BE2C (cell line): ENCODE measurements around the gene HSPB8.

ENCODE experiments used
- DNase-seq: peaks from one replicate; pipeline ENCODE4 v3.0.0-alpha.2; 2020
- H3K27me3 ChIP-seq: fragments of 250-450 bp; sonication (Bioruptor Pico); 2 replicates; pipeline ENCODE4 v1.5.1; 2020; ENCODE audit warnings: mild to moderate bottlenecking
- H3K36me3 ChIP-seq: fragments of 250-450 bp; sonication (Bioruptor Pico); 2 replicates; pipeline ENCODE4 v1.5.1; 2020; ENCODE audit warnings: mild to moderate bottlenecking
- H3K4me1 ChIP-seq: fragments of 250-450 bp; sonication (Bioruptor Pico); 2 replicates; pipeline ENCODE4 v1.5.1; 2020
- H3K4me3 ChIP-seq: 2 replicates; pipeline ENCODE4 v1.5.1; 2011; ENCODE audit warnings: low read depth, low read length
- H3K9me3 ChIP-seq: fragments of 250-450 bp; sonication (Bioruptor Pico); 2 replicates; pipeline ENCODE4 v1.5.1; 2020
- TF ChIP-seq, protein P1 (sequence below): IDR thresholded peaks from 2 replicates; pipeline ENCODE4 v1.5.1; 2012; ENCODE audit warnings: mild to moderate bottlenecking, low read depth, low read length

HSPB8 gene

DNA sequence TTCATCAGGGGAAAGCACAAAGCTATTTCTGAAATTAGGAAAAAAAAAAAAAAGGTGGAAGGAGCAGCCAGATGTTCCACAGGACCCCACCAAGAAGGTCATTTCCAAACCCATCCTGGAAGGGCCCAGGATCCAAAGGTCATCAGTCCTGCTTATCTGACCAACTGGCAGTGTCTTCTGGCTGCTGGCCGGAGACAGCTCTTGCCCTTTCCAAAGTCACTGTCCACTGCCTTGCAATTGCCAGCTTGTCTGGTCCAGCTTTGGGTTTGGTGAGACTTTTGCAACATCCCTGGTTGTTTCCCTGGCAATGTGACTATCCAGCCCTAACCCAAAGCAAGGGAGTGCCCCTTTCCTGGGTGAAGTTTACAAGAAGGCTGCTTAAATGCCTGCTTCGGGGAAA, 18.9 kb upstream of the HSPB8 start:
- Histone ChIP-seq H3K27me3 (no peaks in the 10 kb centered on the region), H3K36me3 (peaks cover 15% of the 10 kb centered on the region), H3K9me3 (no peaks in the 10 kb centered on the region), H3K4me1 (no peaks in the 10 kb centered on the region), H3K4me3 (no peak overlapping the region)
- TF ChIP-seq, protein P1, sequence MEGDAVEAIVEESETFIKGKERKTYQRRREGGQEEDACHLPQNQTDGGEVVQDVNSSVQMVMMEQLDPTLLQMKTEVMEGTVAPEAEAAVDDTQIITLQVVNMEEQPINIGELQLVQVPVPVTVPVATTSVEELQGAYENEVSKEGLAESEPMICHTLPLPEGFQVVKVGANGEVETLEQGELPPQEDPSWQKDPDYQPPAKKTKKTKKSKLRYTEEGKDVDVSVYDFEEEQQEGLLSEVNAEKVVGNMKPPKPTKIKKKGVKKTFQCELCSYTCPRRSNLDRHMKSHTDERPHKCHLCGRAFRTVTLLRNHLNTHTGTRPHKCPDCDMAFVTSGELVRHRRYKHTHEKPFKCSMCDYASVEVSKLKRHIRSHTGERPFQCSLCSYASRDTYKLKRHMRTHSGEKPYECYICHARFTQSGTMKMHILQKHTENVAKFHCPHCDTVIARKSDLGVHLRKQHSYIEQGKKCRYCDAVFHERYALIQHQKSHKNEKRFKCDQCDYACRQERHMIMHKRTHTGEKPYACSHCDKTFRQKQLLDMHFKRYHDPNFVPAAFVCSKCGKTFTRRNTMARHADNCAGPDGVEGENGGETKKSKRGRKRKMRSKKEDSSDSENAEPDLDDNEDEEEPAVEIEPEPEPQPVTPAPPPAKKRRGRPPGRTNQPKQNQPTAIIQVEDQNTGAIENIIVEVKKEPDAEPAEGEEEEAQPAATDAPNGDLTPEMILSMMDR, result no peak
- DNase-seq, result no peak

DNA sequence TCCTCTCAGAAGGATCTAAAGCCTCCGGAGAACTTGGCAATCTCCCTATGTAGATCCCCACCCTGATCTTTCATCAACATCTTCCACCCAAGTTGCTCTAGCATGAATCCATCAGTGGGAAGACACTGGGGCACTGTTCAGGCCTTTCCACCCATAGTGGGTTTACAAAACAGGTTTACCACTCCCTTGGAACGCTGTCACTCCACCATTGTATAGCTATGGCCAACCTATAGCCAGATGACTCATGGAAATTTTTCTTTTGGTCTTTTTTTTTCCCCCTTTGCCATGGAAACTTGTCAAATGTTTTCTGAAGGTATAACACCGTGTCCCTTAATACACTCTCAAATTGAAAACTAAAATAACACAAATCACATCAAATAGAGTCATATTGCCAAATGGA, 10.8 kb upstream of the HSPB8 start:
- Histone ChIP-seq H3K4me3 (no peak overlapping the region), H3K4me1 (no peaks in the 10 kb centered on the region), H3K27me3 (peaks cover 20% of the 10 kb centered on the region), H3K36me3 (no peaks in the 10 kb centered on the region), H3K9me3 (no peaks in the 10 kb centered on the region; the same call in 1 of the 2 replicates)
- TF ChIP-seq, protein P1, result no peak
- no peak for DNase-seq

- TF ChIP-seq, protein P1, result no peak
- no peak for DNase-seq
- H3K27me3 ChIP-seq, result peaks cover 20% of the 10 kb centered on the region
- no peaks in the 10 kb centered on the region; the same call in 1 of the 2 replicates for H3K9me3 ChIP-seq
- no peaks in the 10 kb centered on the region for H3K4me1 ChIP-seq
- H3K4me3 ChIP-seq, result no peak overlapping the region
- no peaks in the 10 kb centered on the region for H3K36me3 ChIP-seq
These were observed 10.0 kb upstream of the HSPB8 start for GRCh38 chr12:119168721-119169120.

DNA sequence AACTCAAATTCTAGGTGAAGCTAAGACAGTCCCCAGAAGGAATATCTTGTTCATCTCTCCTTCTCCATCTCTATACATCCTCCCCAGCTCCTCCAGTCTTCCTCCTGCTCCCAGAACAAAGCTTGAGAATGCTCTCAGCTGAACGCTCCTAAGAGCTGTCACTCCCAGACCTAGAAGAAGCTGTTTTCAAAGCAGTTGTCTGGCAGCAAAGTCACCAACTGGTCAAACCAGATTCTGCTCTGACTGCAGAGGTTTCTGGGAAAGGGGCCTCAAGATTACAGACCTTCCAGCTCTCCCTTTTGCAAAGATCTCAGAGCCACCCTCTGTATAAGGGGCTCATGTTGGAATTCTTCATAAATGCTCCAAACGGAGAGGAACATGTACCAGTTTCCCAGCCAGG, 9.6 kb upstream of the HSPB8 start:
- Histone ChIP-seq H3K36me3 (no peaks in the 10 kb centered on the region), H3K4me3 (no peak overlapping the region), H3K27me3 (peaks cover 20% of the 10 kb centered on the region), H3K9me3 (no peaks in the 10 kb centered on the region; the same call in 1 of the 2 replicates), H3K4me1 (no peaks in the 10 kb centered on the region)
- no peak for DNase-seq
- TF ChIP-seq, protein P1, result no peak

GRCh38 chr12:119171291-119171690, 7.4 kb upstream of the HSPB8 start:
- no peaks in the 10 kb centered on the region; the same call in 1 of the 2 replicates for H3K9me3 ChIP-seq
- no peak overlapping the region for H3K4me3 ChIP-seq
- DNase-seq, result no peak
- TF ChIP-seq, protein P1, result no peak
- no peaks in the 10 kb centered on the region for H3K4me1 ChIP-seq
- H3K27me3 ChIP-seq, result peaks cover 8% of the 10 kb centered on the region
- no peaks in the 10 kb centered on the region for H3K36me3 ChIP-seq

- Histone ChIP-seq H3K4me3 (no peak overlapping the region), H3K27me3 (peaks cover 4% of the 10 kb centered on the region; the same call in 1 of the 2 replicates), H3K9me3 (no peaks in the 10 kb centered on the region; the same call in 1 of the 2 replicates), H3K36me3 (no peaks in the 10 kb centered on the region), H3K4me1 (no peaks in the 10 kb centered on the region)
- TF ChIP-seq, protein P1, result no peak
- no peak for DNase-seq
These were observed 6.9 kb upstream of the HSPB8 start for GRCh38 chr12:119171691-119172425.
